ENCODE data around the gene AARS2. TPM values are rescaled to one million over a fixed set of nuclear protein-coding genes. Genes with fewer than 3 reads are reported as not detected.

Gene AARS2
- polyA plus RNA-seq, 1 experiment = 7.3 TPM

DNA sequence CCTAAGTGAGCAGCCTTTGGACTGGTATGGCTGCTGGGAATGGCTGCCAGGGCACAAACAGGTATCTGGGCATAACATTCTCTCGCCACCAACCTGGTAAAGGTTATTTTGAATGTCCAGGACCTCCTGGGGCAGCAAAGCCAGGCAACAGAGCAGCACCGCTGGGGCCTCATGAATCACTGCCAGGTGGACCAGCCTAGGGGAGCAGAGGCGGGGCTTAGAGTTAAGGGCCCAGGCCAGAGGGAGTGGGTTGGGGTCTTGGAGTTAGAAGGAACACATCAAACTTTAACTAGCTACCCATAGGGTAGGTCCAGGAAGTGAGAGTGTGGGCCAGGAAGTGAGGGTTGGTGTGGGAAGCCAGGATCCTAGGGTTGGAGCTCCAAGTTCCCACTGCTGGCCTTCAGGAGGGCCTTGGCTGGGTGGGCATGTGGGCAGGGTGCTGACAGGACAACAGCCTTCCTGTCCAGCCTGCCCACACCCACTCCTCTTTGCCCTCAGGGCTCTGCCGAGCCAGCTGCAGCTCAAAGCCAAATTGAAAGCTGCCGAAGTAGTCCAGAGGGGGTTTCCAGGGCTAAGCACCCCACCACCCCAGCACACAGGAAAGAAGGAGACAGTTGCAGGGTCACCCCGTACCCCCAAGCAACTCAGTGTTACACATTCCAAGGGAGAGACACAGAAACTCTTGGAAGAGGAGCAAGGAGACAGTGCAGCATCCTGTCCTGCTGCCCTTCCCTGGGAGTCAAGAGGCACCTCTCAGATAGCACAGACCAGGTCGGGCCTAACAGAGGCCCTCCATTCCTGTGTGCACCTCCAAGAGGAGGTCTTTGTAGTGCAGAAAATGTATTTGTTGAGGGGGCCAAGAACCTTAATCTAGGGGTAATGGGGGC, 50.4 kb downstream of the AARS2 start:
- no peak for DNase-seq (ENCODE audit: low read depth)
- peak overlapping the region; percentile 74; the same call in 1 of the 2 replicates for H3K4me3 ChIP-seq (ENCODE audit: low read depth, low read length)

DNA sequence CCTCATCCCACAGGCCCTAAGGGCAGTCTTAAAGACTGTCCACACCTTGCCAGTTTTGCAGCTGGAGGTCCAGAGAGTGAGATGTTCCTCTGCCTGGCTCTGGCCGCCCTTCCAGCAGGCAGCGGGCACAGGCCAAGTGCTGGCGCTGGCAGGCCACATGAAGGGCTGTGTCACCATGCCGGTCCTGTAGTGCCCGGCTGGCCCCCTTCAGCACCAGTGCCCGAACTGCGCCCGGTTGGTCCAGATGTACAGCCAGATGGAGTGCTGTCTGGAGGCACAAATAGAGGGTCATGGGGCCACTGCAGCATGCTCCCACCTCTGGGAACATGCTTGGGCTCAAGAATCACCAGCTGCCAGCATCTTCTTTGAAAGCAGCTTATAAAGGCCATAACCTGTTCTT, 51.6 kb downstream of the AARS2 start:
- DNase-seq (ENCODE audit: low read depth) = no peak
- Histone ChIP-seq H3K4me3 (ENCODE audit: low read depth, low read length) (no peak overlapping the region), H3K36me3 (ENCODE audit: control insufficient read depth, insufficient read depth, low read length) (peaks cover 8% of the 10 kb centered on the region), H3K27me3 (ENCODE audit: control insufficient read depth, insufficient read depth, low read length) (no peaks in the 10 kb centered on the region; the same call in 1 of the 2 replicates)
- TF ChIP-seq, protein P1, sequence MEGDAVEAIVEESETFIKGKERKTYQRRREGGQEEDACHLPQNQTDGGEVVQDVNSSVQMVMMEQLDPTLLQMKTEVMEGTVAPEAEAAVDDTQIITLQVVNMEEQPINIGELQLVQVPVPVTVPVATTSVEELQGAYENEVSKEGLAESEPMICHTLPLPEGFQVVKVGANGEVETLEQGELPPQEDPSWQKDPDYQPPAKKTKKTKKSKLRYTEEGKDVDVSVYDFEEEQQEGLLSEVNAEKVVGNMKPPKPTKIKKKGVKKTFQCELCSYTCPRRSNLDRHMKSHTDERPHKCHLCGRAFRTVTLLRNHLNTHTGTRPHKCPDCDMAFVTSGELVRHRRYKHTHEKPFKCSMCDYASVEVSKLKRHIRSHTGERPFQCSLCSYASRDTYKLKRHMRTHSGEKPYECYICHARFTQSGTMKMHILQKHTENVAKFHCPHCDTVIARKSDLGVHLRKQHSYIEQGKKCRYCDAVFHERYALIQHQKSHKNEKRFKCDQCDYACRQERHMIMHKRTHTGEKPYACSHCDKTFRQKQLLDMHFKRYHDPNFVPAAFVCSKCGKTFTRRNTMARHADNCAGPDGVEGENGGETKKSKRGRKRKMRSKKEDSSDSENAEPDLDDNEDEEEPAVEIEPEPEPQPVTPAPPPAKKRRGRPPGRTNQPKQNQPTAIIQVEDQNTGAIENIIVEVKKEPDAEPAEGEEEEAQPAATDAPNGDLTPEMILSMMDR (IDR thresholded peaks at IDR 0.05; ENCODE audit: insufficient read depth, low read depth, low read length) = no peak
- POLR2A ChIA-PET = no interaction called here
- CTCF ChIA-PET = interaction anchor here (1.1 to 1.4 kb wide), 2 partner anchors 43 to 77 kb away, joined by 4 to 6 read pairs; no protein-coding TSS in a partner anchor

More for the DNA sequence above, 50.4 kb downstream of the AARS2 start:
- Histone ChIP-seq H3K27me3 (ENCODE audit: control insufficient read depth, insufficient read depth, low read length) (no peaks in the 10 kb centered on the region; the same call in 1 of the 2 replicates), H3K36me3 (ENCODE audit: control insufficient read depth, insufficient read depth, low read length) (peaks cover 8% of the 10 kb centered on the region)
- POLR2A ChIA-PET = no interaction called here
- TF ChIP-seq, protein P1 (IDR thresholded peaks at IDR 0.05; ENCODE audit: insufficient read depth, low read depth, low read length) = no peak
- CTCF ChIA-PET = interaction anchor here (1.1 to 1.4 kb wide), 3 partner anchors 26 to 76 kb away, joined by 4 to 6 read pairs (median 6); no protein-coding TSS in a partner anchor

DNA sequence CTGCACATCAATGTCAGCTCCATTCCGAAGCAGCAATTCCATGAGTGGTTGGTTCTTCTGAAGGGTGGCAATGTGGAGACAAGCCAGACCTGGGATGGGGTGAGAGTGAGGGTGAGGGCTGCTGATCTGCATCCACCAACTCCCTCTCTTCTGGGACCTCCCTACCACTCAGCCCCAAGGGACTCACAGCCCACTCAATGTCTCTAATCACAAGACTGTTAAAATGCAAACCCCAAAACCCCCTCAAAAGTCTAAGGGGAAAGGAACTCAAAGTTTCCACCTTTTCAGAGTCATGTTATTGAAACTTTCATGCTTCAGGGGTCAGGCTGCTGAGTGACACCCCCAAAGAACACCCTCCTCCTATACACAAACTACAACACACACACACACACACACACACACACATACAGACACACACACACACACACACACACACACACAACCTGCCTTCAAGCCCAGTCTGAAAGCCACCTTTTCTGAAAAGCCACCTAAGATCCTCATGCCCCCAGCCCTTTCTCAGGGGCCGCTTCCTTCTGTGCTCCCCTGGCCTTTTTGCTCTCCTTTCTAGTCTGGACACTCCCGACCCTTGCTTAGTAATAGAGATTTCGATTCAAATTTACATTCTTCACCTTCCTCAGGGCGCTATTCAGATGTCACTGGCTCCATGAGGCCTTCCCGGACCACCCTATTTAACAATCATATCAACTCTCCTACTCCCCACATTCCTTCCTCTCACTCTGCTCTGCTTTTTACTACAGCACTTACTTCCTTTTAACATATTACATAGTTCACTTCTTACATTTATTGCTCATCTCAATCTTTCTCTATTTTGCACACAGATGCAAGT, 52.5 kb downstream of the AARS2 start:
- Histone ChIP-seq H3K4me3 (ENCODE audit: low read depth, low read length) (no peak overlapping the region), H3K36me3 (ENCODE audit: control insufficient read depth, insufficient read depth, low read length) (peaks cover 8% of the 10 kb centered on the region), H3K27me3 (ENCODE audit: control insufficient read depth, insufficient read depth, low read length) (no peaks in the 10 kb centered on the region)
- DNase-seq (ENCODE audit: low read depth) = no peak
- TF ChIP-seq, protein P1 (IDR thresholded peaks at IDR 0.05; ENCODE audit: insufficient read depth, low read depth, low read length) = no peak
- ChIA-PET CTCF (no interaction called here), POLR2A (no interaction called here)

DNA sequence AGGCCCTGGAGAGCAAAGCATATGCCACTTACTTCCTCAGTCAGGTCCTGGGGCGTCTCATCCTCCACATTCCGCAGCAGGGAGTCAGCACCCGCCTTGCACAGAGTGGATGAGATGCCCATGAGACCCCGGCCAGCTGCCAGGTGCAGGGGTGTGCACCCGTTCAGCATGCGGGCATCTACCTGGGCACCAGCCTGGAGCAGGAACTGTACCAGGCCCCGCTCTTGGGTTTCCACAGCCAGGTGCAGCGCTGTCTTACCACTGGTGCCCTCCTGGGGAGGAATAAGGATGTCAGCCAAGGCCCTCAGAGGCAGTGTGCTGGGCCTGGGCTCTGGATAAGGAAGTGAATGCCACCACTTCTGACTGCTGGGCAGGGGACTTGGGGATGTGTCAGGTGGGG, 53.1 kb downstream of the AARS2 start:
- Histone ChIP-seq H3K4me3 (ENCODE audit: low read depth, low read length) (no peak overlapping the region), H3K36me3 (ENCODE audit: control insufficient read depth, insufficient read depth, low read length) (peaks cover 11% of the 10 kb centered on the region), H3K27me3 (ENCODE audit: control insufficient read depth, insufficient read depth, low read length) (no peaks in the 10 kb centered on the region)
- ChIA-PET POLR2A (no interaction called here), CTCF (no interaction called here)
- no peak for DNase-seq (ENCODE audit: low read depth)
- TF ChIP-seq, protein P1 (IDR thresholded peaks at IDR 0.05; ENCODE audit: insufficient read depth, low read depth, low read length) = no peak

DNA sequence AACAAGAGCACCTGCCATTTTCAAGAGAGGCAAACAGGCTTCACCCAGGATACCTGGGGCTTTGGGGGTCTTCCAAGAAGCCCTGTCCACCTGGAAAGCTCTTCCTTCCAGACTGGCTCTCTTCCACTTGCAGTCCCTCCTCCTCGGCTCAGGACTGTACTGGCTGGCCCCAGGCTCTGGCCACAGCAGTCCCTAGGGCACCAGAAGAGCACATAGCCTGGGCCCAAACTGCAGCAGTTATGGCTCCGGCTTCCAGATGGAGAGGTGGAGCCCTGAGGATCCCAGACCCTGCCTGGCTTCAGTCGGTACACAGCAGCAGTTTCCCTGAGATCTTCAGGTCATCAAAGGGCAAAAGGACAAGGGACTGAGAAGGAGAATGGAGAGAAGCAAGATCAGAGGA, 54.2 kb downstream of the AARS2 start:
- CTCF ChIA-PET = interaction anchor here (2.9 kb wide), 1 partner anchor 9 kb away, joined by 18 read pairs; no protein-coding TSS in a partner anchor
- POLR2A ChIA-PET = no interaction called here

More for the DNA sequence above, 54.2 kb downstream of the AARS2 start:
- no peaks in the 10 kb centered on the region for H3K27me3 ChIP-seq (ENCODE audit: control insufficient read depth, insufficient read depth, low read length)
- DNase-seq (ENCODE audit: low read depth) = no peak
- TF ChIP-seq, protein P1 (IDR thresholded peaks at IDR 0.05; ENCODE audit: insufficient read depth, low read depth, low read length) = no peak
- no peak overlapping the region for H3K4me3 ChIP-seq (ENCODE audit: low read depth, low read length)
- H3K36me3 ChIP-seq (ENCODE audit: control insufficient read depth, insufficient read depth, low read length) = peaks cover 18% of the 10 kb centered on the region
